ENCODE measurements around the gene FRAS1.
"Not testable (repeated sequence)": the region's sequence is repeated elsewhere in the genome, so short reads cannot be mapped to it uniquely, and the experiment has no call there.

Gene FRAS1

GRCh38 chr4:78218260-78218659 is 161.1 kb downstream of the FRAS1 start:
- DNase-seq = no peak

GRCh38 chr4:78219825-78220224 is 162.7 kb downstream of the FRAS1 start:
- no peak for DNase-seq

- DNase-seq = no peak
Observed at GRCh38 chr4:78220283-78220682, 163.2 kb downstream of the FRAS1 start.

- DNase-seq = no peak
Observed at GRCh38 chr4:78222575-78223186, 165.6 kb downstream of the FRAS1 start.

- DNase-seq = no peak
Observed at GRCh38 chr4:78225236-78225635, 168.1 kb downstream of the FRAS1 start.

- no peak for DNase-seq
Observed at GRCh38 chr4:78226279-78226678, 169.2 kb downstream of the FRAS1 start.

- DNase-seq = no peak
Observed at GRCh38 chr4:78227411-78228057, 170.4 kb downstream of the FRAS1 start.

GRCh38 chr4:78235800-78236199 is 178.7 kb downstream of the FRAS1 start:
- DNase-seq = no peak

GRCh38 chr4:78237360-78237759 is 180.2 kb downstream of the FRAS1 start:
- DNase-seq = no peak

GRCh38 chr4:78242071-78242470 is 184.9 kb downstream of the FRAS1 start:
- no peak for DNase-seq

- no peak for DNase-seq
Observed at GRCh38 chr4:78244705-78245485, 187.8 kb downstream of the FRAS1 start.

GRCh38 chr4:78247536-78248285 is 190.6 kb downstream of the FRAS1 start:
- no peak for DNase-seq

- no peak for DNase-seq
Observed at GRCh38 chr4:78250500-78250899, 193.4 kb downstream of the FRAS1 start.

GRCh38 chr4:78252773-78253172 is 195.7 kb downstream of the FRAS1 start:
- not testable (repeated sequence) for DNase-seq

GRCh38 chr4:78254893-78255292 is 197.8 kb downstream of the FRAS1 start:
- DNase-seq = no peak

GRCh38 chr4:78265006-78265405 is 207.9 kb downstream of the FRAS1 start:
- DNase-seq = no peak

- no peak for DNase-seq
Observed at GRCh38 chr4:78267790-78268189, 210.7 kb downstream of the FRAS1 start.

- DNase-seq = no peak
Observed at GRCh38 chr4:78268597-78268996, 211.5 kb downstream of the FRAS1 start.

- DNase-seq = not testable (repeated sequence)
Observed at GRCh38 chr4:78275450-78275849, 218.3 kb downstream of the FRAS1 start.

- no peak for DNase-seq
Observed at GRCh38 chr4:78286281-78286680, 229.2 kb downstream of the FRAS1 start.

GRCh38 chr4:78288327-78288726 is 231.2 kb downstream of the FRAS1 start:
- DNase-seq = no peak

GRCh38 chr4:78291277-78291676 is 234.2 kb downstream of the FRAS1 start:
- no peak for DNase-seq

GRCh38 chr4:78292341-78292740 is 235.2 kb downstream of the FRAS1 start:
- DNase-seq = no peak

Measured in cerebellar nuclear complex (tissue), 1 donor.